Cerebellar cortex (tissue), 1 donor: ENCODE data around the gene TRIM24.
"Not testable (repeated sequence)": the region's sequence is repeated elsewhere in the genome, so short reads cannot be mapped to it uniquely, and the experiment has no call there.

ENCODE experiments used
- DNase-seq: peaks from one replicate; pipeline ENCODE4 v3.0.0-alpha.2; 2015; ENCODE audit warnings: low spot score

TRIM24 gene

DNA sequence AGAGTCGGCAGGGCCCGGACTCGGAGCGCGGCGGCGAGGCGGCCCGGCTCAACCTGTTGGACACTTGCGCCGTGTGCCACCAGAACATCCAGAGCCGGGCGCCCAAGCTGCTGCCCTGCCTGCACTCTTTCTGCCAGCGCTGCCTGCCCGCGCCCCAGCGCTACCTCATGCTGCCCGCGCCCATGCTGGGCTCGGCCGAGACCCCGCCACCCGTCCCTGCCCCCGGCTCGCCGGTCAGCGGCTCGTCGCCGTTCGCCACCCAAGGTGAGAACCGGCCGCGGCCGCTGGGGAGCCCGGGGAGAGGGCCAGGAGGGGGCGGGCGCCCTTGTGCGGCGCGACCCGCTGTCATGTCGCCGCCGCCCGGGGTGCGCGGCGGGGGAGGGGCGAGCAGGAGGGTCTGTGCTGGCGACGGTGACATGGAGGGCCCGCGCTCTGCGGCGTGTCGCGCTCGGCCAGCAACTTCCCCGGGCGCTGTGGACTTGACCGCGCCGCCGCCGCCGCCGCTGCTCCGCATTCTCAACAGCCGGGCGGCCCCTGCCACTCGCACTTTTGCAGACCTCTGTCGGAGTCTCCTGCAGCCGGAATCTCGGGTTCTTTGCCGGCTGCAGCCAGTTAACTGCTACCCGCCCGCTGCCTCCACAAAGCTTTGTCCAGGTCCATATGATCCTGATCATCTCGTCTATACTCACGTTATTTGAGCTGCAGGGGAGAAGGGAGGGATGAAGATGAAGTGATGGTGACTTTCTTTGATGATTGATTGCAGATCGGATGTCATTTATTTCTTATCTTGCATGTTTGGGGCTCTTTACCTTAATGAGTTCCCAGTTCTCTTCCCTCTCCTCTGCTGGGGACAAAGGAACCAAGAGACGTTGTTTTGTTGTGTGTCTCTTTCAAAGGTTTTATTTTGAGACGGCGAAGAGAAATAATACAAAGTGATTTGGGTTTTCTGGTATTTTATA, 869 bp downstream of the TRIM24 start:
- DNase-seq: peak; percentile 44

DNA sequence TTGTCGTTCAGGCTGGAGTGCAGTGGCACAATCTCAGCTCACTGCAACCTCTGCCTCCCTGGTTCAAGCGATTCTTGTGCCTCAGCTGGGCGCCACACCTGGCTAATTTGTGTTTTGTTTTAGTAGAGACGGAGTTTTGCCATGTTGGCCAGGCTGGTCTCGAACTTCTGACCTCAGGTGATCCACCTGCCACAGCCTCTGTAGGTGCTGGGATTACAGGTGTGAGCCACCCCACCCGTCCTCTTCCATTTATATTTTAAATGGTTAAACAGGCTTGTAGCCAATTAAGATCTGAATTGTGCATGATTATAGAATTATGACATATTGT, 3.2 kb downstream of the TRIM24 start:
- not testable (repeated sequence) for DNase-seq

DNA sequence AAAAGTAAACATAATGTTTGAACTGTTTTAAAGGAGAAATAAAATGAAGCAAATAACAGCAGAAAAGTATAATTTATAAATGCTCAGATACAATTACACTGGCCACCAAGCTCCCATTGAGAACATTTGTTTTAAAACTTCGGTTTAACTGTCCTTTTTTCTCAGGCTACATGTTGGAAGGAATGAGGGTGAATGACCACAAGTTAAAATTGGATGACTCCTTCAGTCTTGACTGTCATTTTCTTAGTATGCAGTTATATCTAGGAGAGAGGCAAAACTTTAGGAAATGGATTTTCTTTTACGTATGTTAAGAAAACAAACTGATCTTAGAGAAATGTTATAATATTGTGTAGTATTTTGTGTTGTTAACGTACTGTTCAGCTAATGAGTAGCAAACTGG, 5.0 kb downstream of the TRIM24 start:
- no peak for DNase-seq

DNA sequence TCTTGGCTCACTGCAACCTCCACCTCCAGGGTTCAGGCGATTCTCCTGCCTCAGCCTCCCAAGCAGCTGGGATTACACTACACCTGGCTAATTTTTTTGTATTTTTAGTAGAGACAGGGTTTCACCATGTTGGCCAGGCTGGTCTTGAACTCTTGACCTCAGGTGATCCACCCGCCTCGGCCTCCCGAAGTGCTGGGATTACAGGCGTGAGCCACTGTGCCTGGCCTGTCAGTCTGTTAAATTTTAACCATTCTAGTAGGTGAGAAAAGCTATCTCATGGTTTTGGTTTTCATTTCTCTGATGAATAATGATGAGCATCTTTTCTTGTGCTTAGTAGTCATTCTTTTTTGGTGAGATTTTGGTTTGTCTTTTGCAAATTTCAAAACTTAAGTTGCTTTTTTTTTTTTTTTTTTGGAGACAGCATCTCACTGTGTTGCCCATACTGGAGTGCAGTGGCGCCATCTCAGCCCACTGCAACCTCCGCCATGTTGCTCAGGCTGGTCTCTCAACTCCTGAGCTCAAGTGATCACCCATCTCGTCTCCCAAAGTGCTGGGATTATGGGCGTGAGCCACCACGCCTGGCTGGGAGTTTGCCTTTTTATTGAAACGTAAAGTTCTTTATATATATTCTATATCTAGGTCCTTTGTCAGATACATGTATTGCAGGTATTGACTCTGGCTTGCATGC, 6.2 kb downstream of the TRIM24 start:
- not testable (repeated sequence) for DNase-seq

DNA sequence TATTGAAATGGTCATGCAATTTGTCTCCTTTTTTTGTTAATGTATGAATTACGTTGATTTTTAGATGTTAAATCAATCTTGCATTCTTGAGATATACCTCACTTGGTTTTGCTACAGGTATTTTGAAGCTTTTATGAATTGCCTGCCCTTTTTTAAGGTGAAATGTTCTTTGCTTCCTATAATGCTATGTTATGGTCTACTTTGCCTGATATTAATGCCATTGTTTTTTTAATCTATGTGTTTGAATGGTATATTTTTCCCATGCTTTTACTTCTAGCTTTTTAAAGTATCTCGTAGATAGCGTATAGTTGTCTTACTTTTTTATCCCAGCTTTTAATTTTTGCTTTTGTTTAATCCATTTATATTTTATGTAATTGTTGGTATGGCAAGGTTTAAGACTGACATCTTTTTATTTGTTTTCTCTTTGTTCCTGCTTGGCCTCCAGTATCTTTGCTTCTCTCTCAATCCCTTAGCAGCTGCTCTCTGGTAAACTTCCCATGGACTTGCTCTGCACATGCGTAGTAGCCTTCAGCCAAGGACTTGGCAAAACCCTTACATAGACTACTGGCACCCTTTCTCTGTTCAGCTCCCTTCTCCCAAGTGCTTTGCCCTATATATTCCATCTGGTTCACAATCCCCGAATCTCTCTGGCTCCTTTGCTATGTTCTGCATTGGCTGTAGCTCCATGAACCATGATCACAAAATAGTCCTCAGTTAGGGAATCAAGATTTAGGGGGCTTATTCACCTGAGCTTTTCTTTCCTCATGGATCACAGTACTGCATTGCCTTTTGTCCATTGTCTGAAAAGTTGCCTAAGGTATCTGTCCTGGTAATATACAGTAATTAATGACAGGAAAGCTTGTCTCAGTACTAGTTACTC, 8.4 kb downstream of the TRIM24 start:
- DNase-seq: peak; percentile 83

DNA sequence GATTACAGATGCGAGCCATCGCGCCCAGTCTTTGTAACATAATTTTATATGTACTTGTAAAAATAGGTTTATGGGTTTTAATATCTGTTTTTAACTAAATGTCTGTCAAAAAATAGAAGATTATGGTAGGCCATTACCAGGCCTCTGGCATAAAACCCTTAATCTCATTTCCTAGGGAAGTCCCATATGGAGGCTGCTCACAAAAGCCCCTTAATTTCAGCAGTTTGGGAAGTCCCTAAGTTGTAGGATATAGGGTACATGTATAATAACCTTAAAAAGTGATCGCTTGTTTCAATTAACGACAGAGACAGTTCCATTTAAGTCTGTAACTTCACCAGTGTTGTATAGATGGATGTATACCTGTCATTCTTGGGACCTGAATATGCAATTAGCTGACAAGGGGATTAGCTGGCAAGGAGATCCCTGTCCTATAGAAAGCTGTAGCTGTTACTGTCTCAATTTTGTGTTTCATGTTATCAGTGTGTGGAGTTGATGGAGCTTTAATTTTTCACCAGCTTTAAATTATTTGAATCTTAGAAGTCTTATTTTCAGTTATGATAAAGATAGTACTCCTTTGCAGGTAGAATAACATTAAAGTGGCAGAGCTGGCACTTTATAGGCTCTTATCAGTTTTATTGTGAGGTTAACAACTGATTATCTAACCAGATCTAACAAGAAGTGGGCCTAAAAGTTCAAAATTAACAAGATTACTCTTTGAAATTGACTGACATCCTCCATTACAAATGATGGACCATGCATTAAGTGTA, 10.5 kb downstream of the TRIM24 start:
- DNase-seq: no peak

DNA sequence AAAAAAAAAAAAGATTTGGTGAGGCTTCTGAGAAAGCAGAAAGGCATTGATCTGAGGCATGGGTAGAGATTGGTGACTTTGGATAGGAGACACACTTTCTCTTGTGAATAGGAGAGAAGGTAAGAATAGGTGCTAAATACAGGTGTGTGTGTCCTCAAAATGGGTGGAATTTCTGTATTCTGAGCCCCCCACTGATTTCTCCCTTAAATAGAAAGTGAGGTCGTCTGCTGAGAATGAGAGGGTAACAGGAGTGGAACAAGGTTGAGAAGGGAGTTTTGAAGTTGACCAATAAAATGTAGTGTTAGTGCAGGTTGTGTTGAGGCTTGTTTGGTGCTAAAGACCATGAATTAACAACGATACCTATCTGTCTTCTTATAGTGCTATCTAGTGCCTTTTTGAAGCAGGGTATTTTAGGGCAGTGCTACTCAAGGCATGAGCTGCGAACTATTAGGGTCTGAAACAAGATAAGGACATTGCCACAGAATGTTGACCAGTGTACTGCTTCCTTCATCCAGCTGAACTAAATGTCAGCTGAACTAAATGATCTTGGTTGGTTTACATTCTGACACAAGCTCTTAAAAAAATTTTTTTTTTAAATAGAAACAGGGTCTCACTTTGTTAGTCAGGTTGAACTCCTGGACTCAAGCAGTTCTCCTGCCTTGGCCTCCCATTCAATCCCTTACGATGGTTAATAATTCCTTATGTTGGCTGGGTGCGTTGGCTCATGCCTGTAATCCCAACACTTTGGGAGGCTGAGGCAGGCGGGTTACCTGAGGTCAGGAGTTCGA, 12.4 kb downstream of the TRIM24 start:
- no peak for DNase-seq

DNA sequence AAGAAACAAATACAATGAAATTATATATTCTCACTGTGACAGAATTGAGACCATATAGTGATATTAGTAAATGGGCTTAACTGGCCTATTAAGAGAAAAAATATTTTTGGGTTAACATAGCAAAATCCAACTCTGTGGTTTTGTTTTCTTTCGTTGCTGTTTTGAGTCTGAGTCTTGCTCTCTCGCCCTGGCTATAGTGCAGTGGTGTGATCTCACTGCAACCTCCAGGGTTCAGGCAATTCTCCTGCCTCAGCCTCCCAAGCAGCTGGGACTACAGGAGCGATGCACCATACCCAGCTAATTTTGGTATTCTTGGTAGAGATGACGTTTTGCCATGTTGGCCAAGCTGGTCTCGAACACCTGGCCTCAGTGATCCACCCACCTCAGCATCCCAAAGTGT, 15.3 kb downstream of the TRIM24 start:
- no peak for DNase-seq

DNA sequence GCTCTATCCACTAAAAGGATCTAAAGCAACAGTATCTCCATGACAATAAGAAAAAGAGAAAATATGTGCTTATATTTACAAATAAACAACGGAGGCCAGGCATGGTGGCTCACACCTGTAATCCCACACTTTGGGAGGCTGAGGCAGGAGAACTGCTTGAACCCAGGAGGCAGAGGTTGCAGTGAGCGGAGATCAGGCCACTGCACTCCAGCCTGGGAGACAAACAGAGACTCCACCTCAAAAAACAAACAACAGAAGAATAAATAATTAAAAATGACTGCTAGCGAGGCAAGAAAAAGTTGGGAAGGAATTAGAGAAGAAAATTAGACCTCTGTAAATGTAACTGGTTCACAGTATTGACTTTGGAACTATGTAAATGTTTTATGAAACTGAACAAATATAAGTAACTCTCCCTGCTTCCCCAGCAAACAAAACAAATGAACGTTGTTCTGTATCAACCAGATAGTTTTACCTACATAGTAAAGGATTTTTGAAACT, 17.1 kb downstream of the TRIM24 start:
- DNase-seq: no peak

DNA sequence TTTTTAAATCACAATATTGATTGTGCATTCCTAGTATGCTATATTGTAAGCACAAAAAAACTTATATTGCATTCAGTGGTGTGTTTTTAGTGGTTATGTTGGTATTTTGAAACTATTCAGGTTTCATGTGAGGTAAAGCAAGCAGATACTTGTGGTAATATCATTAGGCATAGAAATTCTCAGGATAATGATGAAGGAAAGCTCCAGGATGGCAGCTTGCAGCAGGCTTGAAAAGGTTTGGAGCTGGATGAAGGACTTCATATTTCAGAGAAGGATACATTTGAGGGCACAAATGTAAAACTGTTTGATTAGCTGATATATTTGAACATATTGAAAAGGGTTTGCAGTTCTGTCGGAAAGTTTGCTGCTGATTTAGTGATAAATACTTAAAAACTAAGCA, 17.5 kb downstream of the TRIM24 start:
- no peak for DNase-seq

DNA sequence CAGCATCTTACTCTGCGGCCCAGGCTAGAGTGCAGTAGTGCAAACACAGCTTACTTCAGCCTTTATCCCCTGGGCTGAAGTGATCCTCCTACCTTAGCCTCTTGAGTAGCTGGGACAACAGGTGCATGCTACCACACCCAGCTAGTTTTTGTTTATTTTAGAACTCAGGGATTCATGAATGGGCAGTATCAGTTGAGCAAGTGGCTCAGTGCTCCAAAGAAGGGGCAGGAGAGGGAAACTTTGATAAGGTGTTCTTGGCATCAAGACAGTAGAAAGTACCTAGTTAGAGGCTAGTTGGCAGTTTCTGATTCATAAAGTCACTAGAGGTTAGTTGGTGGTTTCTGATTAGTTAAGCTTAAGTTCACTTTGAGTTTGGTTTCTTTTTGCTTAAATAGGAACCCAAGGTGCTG, 18.4 kb downstream of the TRIM24 start:
- no peak for DNase-seq

DNA sequence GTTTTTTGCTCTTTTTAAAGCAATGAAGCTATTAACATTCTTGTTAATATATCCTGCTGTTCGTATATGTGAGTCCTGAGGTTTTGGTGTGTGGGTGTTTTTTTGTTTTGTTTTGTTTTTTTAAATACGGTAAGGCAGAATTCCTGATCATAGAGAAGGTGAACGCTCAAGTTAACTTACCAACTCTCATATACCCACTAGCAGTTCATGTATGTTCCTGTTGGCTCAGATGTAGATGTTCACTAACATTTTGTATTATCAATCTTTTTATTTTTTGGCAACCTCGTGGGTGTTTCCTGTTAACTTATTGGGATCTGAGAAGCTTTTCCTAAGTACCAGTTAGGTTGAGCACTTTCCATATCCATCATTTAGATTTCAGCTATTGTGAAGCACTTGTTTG, 20.5 kb downstream of the TRIM24 start:
- no peak for DNase-seq

DNA sequence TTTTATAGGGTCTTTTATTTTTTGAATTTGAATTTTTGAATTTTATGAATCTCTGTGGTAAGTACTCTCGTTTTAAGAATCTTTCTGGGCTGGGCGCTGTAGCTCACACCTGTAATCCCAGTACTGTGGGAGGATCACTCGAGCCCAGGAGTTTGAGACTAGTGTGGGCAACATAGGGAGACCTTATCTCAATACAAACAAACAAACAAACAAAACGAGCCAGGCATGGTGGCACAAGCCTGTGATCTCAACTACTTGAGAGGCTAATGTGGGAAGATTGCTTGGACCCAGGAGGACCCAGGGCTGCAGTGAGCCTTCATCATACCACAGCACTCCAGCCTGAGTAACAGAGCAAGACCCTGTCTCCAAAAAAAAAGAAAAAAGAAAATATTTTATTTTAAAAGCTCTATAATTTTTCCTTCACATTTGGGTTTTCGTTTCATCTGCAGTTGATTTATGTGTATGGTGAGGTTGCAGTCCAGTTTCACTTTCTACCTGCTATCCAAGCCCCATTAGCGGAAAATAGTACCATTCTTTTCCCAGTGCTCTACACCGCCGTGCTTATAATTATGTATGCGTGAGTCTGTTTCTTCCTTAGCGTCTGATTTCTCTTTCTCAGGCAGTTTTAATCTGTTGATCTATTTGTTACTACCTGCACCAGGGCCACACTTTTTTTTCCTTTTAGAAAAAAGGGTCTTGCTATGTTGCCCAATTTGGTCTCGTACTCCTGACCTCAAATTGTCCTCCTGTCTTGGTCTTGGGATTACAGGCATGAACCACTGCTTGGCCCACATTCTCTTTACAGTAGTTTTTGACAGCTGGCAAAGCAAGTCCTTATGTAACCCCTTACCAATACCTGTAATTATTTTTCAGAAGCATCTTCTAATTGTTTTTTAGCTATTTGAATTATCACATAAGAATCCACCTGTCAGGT, 21.7 kb downstream of the TRIM24 start:
- no peak for DNase-seq

DNA sequence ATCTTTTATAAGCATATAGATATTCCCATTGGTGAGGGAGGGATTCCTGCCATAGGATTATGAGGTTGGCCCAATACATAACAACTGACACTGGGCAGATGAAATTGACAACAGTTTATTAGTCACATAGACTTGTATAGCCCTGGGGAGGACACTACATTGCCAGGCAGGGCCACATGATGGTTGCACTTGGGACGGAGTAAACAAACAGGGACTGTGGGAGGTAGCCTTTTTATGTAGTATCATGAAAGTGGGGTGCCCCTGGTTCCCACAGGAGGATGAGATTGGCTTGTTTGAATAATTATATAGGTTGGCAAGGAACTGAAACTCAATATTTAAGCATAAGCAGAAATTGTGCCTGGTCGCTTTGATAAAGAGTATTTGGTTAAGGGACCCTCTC, 23.5 kb downstream of the TRIM24 start:
- no peak for DNase-seq

DNA sequence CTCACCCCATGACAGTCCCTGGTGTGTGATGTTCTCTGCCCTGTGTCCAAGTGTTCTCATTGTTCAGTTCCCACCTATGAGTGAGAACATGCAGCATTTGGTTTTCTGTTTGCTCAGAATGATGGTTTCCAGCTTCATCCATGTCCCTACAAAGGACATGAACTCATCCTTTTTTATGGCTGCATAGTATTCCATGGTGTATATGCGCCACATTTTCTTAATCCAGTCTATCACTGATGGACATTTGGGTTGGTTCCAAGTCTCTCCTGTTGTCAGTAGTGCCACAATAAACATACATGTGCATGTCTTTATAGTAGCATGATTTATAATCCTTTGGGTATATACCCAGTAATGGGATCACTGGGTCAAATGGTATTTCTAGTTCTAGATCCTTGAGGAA, 25.4 kb downstream of the TRIM24 start:
- DNase-seq: not testable (repeated sequence)

DNA sequence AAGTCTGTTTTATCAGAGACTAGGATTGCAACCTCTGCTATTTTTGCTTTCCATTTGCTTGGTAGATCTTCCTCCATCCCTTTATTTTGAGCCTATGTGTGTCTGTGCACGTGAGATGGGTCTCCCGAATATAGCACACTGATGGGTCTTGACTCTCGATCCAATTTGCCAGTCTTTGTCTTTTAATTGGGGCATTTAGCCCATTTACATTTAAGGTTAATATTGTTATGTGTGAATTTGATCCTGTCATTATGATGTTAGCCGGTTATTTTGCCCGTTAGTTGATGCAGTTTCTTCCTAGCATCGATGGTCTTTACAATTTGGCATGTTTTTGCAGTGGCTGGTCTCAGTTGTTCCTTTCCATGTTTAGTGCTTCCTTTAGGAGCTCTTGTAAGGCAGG, 29.1 kb downstream of the TRIM24 start:
- DNase-seq: not testable (repeated sequence)

DNA sequence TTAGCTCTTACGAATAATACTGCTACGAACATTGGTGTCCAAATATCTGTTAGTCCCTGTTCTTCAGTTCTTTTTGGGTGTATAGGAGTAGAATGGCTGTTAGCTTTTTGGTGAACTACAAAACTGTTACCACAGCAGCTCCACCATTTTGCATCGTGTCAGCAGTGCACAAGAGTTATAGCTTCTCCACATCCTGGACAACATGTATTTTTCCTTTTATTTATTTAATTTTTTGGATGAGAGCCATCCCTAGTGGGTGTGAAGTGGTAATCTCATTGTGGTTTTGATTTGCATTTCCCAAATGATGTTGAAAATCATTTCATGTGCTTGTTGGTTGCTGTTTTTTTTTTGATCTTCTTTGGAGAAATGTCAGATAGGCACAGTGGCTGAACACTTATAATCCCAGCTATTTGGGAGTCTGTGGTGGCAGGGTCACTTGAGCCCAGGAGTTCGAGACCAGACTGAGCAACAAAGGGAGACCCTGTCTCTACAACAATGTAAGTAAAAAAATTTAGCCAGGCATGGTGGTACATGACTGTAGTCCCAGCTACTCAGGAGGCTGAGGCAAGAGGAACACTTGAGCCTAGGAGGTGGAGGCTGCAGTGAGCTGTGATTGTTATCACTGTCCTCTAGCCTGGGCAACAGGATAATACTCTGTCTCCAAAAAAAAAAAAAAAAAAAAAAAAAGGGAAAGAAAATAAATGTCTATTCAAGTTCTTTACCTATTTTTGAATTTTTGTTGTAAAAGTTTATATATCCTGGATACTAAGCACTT, 31.7 kb downstream of the TRIM24 start:
- no peak for DNase-seq

DNA sequence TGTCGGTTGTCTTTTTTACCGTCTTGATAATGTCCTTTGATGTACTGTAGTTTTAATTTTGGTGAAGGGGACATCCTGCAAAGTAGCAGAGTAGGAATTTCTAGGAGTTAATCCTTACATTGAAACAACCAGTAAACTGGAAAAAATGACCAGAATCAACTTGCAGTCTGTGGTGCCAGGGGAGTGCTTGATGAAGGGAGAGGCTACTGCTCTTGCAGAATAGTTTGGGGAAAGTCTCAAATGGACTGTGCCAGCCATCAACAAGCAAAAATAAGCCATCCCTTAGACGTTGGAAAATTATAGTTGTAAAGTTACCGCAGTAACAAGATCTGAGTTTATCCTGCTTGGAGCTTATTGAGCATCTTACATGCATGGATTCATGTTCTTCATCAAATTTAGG, 32.4 kb downstream of the TRIM24 start:
- no peak for DNase-seq

DNA sequence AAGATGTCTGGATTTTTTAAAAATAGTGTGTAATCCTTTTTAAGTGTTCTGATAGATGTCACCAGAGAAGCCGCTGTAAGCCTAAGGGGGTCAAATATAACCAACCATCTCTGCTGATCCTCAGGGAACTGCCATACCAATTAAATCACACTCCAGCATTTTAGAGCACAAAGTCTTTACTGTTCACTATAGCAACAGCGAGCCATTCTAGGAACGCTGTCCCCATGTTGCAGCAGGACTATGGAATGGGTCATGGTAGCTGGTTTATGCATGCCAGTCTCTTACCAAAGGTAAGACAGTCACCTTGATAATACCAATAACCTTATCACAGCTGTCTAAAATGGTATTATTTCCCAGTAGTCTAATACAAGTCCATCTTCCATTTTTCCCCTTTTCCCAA, 33.5 kb downstream of the TRIM24 start:
- no peak for DNase-seq
